ENCODE data around the gene BRWD1. TPM values are rescaled to one million over a fixed set of nuclear protein-coding genes. Genes with fewer than 3 reads are reported as not detected.

The BRWD1 gene
- total and polyA plus RNA-seq, 2 of the 8 experiments (the other 6 are each of a cell fraction or from before 2014, with no cell fraction given), result 9.3 to 45.2 TPM

DNA sequence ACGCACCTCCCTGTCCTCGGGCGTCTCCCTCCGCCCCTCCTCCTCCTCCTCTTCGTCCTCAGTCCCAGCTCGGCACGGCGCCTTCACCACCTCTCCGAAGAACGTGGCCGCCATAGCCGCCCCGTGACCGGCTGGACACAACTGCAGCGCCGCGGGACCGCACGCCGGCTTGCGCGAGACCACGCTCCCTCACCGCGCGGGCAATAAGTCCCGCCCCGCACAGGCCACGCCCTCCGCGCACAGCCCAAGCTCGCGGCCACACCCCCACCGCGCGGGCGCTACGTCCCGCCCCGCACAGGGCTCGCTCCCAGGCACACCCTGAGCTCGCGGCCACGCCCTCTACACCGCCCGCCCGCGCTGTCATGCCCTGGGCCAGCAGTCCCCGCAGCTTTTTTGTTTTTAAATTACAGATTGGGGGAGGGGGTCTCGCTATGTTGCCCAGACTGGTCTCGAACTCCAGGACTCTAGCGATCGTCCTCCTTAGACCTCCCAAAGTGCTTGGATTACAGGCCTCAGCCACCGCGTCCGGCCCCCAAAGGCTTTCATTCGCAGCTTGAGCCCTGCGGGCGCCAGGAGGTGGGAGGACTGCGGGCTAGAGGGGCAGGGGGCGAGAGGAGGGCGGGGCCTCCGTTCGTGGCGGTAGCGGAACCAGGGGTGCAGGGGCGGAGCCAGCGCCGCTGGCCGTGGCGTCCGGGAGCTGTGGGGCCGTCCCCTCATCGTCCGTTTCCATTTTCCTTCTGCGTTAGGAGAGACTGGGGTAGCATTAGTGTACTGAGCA is 130.0 kb downstream of the BRWD1 start, which contains the start of gene PSMG1 (continued):
- TF ChIP-seq TEAD4 (IDR thresholded peaks at IDR 0.05; ENCODE audit: low read depth, low read length) (no peak), NANOG (IDR thresholded peaks at IDR 0.05; ENCODE audit: insufficient read depth, low read depth, low read length, poor library complexity, severe bottlenecking) (peak; percentile 29), RBBP5 (IDR thresholded peaks at IDR 0.05; ENCODE audit: borderline replicate concordance, low read depth, low read length) (no peak), RFX5 (IDR thresholded peaks at IDR 0.05; ENCODE audit: borderline replicate concordance, low read depth, low read length) (no peak), POLR2AphosphoS5 (IDR thresholded peaks at IDR 0.05; ENCODE audit: low read depth, low read length) (peak; percentile 96), SP4 (IDR thresholded peaks at IDR 0.05; ENCODE audit: low read length) (peak; percentile 87), YY1 (IDR thresholded peaks at IDR 0.05; ENCODE audit: low read depth, low read length) (peak; percentile 86), SP2 (IDR thresholded peaks at IDR 0.05; ENCODE audit: low read length) (no peak), BCL11A (IDR thresholded peaks at IDR 0.05; ENCODE audit: low read depth in 2 of 2, low read length in 2 of 2) (no peak), CEBPB (IDR thresholded peaks at IDR 0.05; ENCODE audit: low read depth, low read length) (peak; percentile 0; the same call in 1 of the 2 replicates), CBX5 (IDR thresholded peaks at IDR 0.05; ENCODE audit: low read depth, low read length) (no peak), NRF1 (IDR thresholded peaks at IDR 0.05; ENCODE audit: low read depth, low read length) (0 out of 2 replicates have a peak, but pooled peaks have one; percentile 21), TCF12 (IDR thresholded peaks at IDR 0.05; ENCODE audit: low read depth, low read length) (no peak), KDM4A (IDR thresholded peaks at IDR 0.05; ENCODE audit: low read depth, low read length, severe bottlenecking) (peak; percentile 68), ASH2L (IDR thresholded peaks at IDR 0.05; ENCODE audit: low read length) (peak; percentile 79), FOSL1 (IDR thresholded peaks at IDR 0.05; ENCODE audit: insufficient read depth, low read depth, low read length) (no peak), HDAC6 (IDR thresholded peaks at IDR 0.05; ENCODE audit: low read depth, low read length) (no peak), SIN3A (conservative IDR thresholded peaks at IDR 0.05 in 1 of 2, IDR thresholded peaks at IDR 0.05 in 1 of 2; ENCODE audit: low read depth in 1 of 2, low read length in 2 of 2) (peak in 1 of 2 experiments; percentile 41; a peak in 1 of 4 replicates), CBX8 (IDR thresholded peaks at IDR 0.05; ENCODE audit: borderline replicate concordance, low read depth, low read length) (no peak)
- TF ChIP-seq, protein P1, sequence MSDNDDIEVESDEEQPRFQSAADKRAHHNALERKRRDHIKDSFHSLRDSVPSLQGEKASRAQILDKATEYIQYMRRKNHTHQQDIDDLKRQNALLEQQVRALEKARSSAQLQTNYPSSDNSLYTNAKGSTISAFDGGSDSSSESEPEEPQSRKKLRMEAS (IDR thresholded peaks at IDR 0.05), result peak; percentile 87
- TF ChIP-seq, protein P2, sequence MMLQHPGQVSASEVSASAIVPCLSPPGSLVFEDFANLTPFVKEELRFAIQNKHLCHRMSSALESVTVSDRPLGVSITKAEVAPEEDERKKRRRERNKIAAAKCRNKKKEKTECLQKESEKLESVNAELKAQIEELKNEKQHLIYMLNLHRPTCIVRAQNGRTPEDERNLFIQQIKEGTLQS (IDR thresholded peaks at IDR 0.05; ENCODE audit: insufficient read depth, low read depth, low read length), result no peak
- TF ChIP-seq, protein P3, sequence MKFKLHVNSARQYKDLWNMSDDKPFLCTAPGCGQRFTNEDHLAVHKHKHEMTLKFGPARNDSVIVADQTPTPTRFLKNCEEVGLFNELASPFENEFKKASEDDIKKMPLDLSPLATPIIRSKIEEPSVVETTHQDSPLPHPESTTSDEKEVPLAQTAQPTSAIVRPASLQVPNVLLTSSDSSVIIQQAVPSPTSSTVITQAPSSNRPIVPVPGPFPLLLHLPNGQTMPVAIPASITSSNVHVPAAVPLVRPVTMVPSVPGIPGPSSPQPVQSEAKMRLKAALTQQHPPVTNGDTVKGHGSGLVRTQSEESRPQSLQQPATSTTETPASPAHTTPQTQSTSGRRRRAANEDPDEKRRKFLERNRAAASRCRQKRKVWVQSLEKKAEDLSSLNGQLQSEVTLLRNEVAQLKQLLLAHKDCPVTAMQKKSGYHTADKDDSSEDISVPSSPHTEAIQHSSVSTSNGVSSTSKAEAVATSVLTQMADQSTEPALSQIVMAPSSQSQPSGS (IDR thresholded peaks at IDR 0.05; ENCODE audit: low read length), result 0 out of 2 replicates have a peak, but pooled peaks have one; percentile 15

Data from H1 (cell line).